H1 (cell line): ENCODE data around the gene CCDC82. TPM values are rescaled to one million over a fixed set of nuclear protein-coding genes. Genes with fewer than 3 reads are reported as not detected.

ENCODE experiments used
- microRNA counts: library from miRNA; unstranded; fragments of <30 nt; microRNA quantifications from one replicate; lab custom pipeline; 2015
- microRNA-seq, 2 experiments: library from miRNA; unstranded; fragments of <30 nt; microRNA quantifications; one replicate each; pipeline versions ENCODE4 to v1.2.0, GENCODE V29; 2016 to 2020; ENCODE audit warnings: borderline microRNAs expressed in 2 of 2, borderline number of aligned reads in 2 of 2, borderline replicate concordance in 1 of 2
- polyA plus RNA-seq, 7 experiments: library from polyadenylated mRNA; depleted of rRNA in 3 of 7; stranded (reverse) in 5 of 7; unstranded in 2 of 7; fragments of >200 nt in 5 of 7; fragments of 200-250 nt in 2 of 7; gene quantifications; 1 replicate in 5 of 7; 2 replicates in 1 of 7; 4 replicates in 1 of 7; pipeline versions ENCODE4 v1.2.1 to v1.2.3, GENCODE V29; 2011 to 2013; ENCODE audit warnings: missing spikeins in 2 of 7, mixed read lengths in 2 of 7
- small RNA-seq: library from polyadenylated mRNA; stranded (forward); fragments of <200 nt; extraction: miRNeasy Mini kit (QIAGEN cat#:217004); gene quantifications from one replicate; pipeline ENCODE3, GENCODE V24; 2013; ENCODE audit not compliant: insufficient read depth
- total RNA-seq: library from RNA; stranded (reverse); fragmentation: NEBNext Ultra II Directional; extraction: Animal tissue kit (Norgen Biotek cat#: 25700); gene quantifications from 2 replicates; pipeline ENCODE4 v1.2.1, GENCODE V29; 2021

CCDC82 gene
- total and polyA plus RNA-seq, 2 of the 8 experiments (the other 6 are each of a cell fraction or from before 2014, with no cell fraction given) = 6.0 to 15.2 TPM

MicroRNAs within 50 kb of the gene (microRNA counts, 767-probe panel; counts per million panel counts)
- microRNA hsa-miR-1260b (lab: Ali Mortazavi, UCI) = 879 counts per million, percentile 95 among the panel's probes with 10 or more counts

Small RNA genes lying within 50 kb of the gene (microRNA-seq; reads per million reads assigned to microRNA genes)
- 0 reads per million in 2 experiments for gene MIR1260B

Small RNA genes lying within 50 kb of the gene (small RNA-seq; reads per million reads assigned to genes)
- gene MIR1260B = not detected

Other genes with a start within 250 kb of the CCDC82 start
- 6.6 and 6.8 TPM in 2 replicates for gene MAML2, start 46.7 kb downstream of the CCDC82 start, total RNA-seq
- gene MAML2, start 46.7 kb downstream of the CCDC82 start, polyA plus RNA-seq (2011; rRNA removed) = 2.5 and 3.8 TPM in 2 replicates
- gene JRKL, start 101 bp upstream of the CCDC82 start, total RNA-seq = 4.9 and 5.4 TPM in 2 replicates
- gene JRKL, start 101 bp upstream of the CCDC82 start, polyA plus RNA-seq (2011; rRNA removed) = 0.71 and 1.4 TPM in 2 replicates